ENCODE measurements around the gene SLC7A9.

DNA sequence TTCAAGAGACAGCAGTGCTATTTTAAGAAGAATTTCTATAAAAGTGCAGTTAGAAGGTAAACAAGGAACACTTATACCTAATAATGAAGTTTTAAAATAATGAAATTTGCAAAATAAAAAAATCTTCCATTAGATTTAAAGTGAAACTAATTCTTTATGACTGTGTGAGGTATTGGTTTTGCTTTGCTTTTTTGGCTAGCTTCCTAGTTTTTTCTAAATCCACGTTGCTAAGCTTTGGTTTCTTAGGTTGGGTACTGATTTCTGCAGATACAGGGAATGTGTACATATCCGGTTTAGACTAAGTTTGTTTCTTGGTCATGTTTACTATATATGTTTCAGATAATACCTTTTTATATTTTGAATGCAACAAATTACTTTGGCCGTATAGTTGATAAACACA, 59.8 kb downstream of the SLC7A9 start:
- TF ChIP-seq TAF1 (IDR thresholded peaks at IDR 0.05; ENCODE audit: borderline replicate concordance, insufficient read depth, low read length) (no peak), POLR2AphosphoS5 (IDR thresholded peaks at IDR 0.05; ENCODE audit: low read depth, low read length) (no peak), SIN3A (IDR thresholded peaks at IDR 0.05; ENCODE audit: borderline replicate concordance, insufficient read depth, low read length) (no peak), FOXP2 (optimal IDR thresholded peaks at IDR 0.05; ENCODE audit: borderline replicate concordance, extremely low read depth, extremely low read length, insufficient read depth) (no peak)
- TF ChIP-seq, protein P1, sequence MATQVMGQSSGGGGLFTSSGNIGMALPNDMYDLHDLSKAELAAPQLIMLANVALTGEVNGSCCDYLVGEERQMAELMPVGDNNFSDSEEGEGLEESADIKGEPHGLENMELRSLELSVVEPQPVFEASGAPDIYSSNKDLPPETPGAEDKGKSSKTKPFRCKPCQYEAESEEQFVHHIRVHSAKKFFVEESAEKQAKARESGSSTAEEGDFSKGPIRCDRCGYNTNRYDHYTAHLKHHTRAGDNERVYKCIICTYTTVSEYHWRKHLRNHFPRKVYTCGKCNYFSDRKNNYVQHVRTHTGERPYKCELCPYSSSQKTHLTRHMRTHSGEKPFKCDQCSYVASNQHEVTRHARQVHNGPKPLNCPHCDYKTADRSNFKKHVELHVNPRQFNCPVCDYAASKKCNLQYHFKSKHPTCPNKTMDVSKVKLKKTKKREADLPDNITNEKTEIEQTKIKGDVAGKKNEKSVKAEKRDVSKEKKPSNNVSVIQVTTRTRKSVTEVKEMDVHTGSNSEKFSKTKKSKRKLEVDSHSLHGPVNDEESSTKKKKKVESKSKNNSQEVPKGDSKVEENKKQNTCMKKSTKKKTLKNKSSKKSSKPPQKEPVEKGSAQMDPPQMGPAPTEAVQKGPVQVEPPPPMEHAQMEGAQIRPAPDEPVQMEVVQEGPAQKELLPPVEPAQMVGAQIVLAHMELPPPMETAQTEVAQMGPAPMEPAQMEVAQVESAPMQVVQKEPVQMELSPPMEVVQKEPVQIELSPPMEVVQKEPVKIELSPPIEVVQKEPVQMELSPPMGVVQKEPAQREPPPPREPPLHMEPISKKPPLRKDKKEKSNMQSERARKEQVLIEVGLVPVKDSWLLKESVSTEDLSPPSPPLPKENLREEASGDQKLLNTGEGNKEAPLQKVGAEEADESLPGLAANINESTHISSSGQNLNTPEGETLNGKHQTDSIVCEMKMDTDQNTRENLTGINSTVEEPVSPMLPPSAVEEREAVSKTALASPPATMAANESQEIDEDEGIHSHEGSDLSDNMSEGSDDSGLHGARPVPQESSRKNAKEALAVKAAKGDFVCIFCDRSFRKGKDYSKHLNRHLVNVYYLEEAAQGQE (IDR thresholded peaks at IDR 0.05; ENCODE audit: insufficient read depth in 1 of 2, low read depth in 2 of 2, low read length in 2 of 2), result no peak
